NCI-H146 (cell line): Measurements from ENCODE around the gene KRTAP4-9.
A peak's percentile ranks its signal among the peaks of the same experiment; 100 is the strongest.
"Not testable (repeated sequence)": the region's sequence is repeated elsewhere in the genome, so short reads cannot be mapped to it uniquely, and the experiment has no call there.

Source experiments
- DNase-seq: peaks from one replicate; lab custom pipeline; 2025; lab: John Stamatoyannopoulos, UW

Gene KRTAP4-9

GRCh38 chr17:41098042-41098441 lies 7.1 kb upstream of the KRTAP4-9 start, which contains the start of gene KRTAP4-8:
Gene KRTAP4-8, minus strand, starts transcription at chr17:41098142. Its CDS starts 58 bp downstream, at chr17:41098084.
- no peak for DNase-seq

GRCh38 chr17:41098481-41098880 lies 6.7 kb upstream of the KRTAP4-9 start:
- DNase-seq = no peak

DNA sequence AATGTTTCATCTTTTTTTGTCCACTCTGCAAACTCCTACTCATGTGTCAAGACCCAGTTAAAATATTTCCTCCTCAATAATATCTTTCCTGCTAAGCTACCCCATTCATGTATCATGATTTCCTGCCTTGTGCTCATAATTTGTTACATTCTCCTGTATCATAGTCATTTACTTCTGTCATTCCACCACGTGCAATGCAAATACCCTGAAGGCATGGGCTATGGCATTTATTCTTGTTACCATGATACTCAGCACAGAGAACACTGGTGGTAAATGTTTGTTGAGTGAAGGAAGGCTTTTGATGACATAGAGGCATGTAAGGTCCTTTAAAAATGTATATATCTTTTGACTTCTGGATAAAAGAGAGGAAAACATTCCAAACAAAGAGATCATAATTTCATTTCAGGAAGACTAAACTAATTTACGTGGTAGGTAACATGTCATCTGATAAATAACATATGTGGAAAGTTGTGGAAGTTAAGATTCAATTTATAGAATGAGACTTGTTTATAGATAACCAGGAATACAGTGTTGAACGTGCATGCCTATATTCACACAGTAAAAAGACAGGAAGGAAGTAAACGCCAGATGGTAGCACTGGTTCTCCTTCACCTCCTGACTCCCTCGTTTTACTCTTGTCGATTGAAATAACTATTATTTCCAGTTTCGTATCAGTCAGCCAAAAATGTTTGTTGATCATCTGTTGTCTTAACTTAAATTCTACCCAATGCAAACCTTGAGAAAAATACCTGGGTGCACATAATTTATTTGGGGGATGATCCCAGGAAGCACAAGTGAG lies 5.3 kb upstream of the KRTAP4-9 start:
- not testable (repeated sequence) for DNase-seq

DNA sequence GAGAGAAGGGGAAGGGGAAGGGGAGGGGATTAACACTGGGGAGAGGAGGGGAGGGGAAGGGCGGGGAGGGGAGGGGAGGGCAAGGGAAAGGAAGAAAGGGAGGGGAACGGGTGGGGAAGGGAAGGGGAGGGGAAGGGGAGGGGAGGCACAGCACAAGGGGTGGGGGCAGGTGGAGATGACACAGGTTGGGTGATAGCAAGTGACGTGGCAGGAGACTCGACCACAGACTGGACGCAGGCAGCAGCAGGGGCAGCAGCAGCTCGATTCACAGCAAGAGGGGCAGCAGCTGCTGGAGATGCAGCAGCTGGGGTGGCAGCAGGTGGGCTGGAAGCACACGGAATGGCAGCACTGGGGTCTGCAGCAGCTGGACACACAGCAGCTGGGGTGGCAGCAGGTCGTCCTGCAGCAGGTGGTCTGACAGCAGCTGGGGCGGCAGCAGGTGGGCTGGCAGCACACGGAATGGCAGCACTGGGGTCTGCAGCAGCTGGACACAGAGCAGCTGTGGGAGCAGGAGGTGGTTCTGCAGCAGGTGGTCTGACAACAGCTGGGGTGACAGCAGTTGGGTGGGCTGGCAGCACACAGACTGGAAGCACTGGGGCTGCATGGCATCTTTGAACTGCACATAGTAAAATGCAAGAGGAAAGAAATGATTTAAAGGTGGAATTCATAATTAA lies 3.5 kb upstream of the KRTAP4-9 start, which contains the start of gene KRTAP4-16:
TSS of gene KRTAP4-16 (minus strand) at position 624 of the 674 bp plus-strand sequence. CDS start at position 624, 0 bp downstream.
- no peak for DNase-seq

DNA sequence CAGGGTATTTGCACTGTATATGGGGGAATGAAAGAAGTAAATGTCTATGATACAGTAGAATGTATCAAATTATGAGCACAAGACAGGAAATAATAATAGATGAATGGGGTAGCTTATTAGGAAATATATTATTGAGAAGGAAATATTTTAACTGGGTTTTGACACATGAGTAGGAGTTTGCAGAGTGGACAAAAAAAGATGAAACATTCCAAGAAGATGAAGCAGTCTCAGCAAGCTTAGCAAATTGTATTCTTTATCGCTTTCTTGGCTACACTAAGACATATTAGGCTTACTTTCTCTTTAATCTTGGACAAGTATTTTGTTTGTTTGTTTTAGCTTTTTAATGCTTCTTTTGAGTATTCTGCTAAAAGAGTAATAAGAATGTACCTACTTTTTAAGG lies 1.3 kb upstream of the KRTAP4-9 start:
- DNase-seq = no peak

DNA sequence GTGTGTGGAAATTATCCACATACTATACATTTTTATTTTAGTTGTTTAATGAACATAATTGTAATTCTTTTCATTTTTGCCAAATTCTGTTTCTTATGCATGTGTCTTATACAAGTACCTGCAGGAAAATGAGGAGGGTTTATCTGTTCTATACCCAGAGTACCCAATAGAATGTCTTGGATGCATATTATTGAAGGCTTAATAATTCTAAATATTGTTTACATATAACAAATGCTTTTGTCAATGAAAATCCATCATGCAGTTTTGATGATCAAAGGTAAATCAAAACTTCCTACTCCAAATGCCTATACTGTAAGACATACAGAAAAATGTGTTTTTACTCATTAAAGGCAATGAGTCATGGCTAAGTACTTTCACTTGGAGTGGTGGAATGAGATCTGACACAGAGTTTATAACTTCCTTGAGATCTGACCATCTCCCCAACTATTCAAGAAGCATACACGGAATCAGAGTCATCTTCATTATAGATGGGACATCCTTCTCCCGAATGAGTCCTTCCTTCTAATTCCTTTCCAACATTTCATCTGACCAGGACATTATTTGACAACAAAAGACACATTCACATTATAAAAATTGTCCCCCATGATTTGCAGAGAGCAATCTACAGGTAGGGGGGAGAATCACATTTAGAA lies 677 bp upstream of the KRTAP4-9 start:
- not testable (repeated sequence) for DNase-seq

GRCh38 chr17:41107941-41108450 lies 2.8 kb downstream of the KRTAP4-9 start:
- DNase-seq = no peak

GRCh38 chr17:41108728-41109386 lies 3.7 kb downstream of the KRTAP4-9 start:
- DNase-seq = not testable (repeated sequence)

DNA sequence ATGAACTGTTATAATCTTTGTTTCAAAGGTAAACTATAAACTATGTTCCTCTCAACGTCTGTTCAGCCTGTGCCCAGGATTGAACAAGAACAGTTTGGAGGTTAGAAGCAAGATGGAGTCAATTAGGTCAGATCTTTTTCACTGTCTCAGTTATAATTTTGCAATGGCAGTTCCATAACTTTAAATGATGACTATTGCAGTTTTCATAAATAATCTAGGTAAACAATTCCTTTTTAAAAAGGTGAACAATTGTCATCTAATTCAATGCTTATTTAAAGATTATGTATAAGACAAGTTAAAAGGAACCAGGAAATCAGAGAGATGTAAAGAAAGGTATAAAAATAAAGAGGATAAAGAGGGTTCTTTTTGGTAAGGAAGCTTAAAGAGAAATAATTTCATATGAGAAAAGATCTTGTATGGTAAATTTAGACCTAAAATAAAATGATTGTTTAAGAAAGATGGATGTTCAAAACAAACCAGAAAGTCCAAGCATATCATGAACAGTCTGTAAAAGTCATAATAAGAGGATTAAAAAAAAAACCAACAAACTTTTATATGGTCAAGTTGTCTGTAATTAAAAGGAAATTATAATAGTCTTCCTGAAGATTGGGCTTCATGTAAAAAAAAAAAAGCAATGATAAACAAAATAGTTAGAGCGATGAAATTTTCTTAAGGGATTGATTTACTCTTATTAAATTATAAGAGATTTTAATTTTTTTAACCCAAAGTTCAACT lies 6.1 kb downstream of the KRTAP4-9 start:
- DNase-seq = no peak

DNA sequence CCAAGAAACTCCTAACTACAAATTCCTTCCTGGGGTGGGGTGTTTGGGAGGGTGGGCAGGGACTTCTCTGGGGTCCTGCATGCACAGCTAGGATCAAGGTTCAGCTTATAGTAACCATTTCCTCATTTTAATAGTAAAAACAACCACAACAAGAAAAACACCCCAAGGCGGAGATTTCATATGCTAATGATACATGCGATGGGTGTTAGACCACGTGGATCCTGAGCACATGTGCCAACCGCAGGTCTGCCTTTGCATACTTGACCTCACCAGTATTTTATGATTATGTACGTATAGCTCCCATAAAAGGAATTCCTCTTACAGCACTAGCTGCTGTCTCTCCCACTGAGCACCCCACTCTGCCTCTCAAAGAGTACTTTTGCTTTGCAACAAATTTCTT lies 11.1 kb downstream of the KRTAP4-9 start:
- DNase-seq = no peak

GRCh38 chr17:41117846-41118386 lies 12.7 kb downstream of the KRTAP4-9 start, which contains the start of gene KRTAP4-11:
Gene KRTAP4-11, minus strand, starts transcription at chr17:41118373. Its CDS starts 58 bp downstream, at chr17:41118315.
- peak; percentile 2 for DNase-seq

DNA sequence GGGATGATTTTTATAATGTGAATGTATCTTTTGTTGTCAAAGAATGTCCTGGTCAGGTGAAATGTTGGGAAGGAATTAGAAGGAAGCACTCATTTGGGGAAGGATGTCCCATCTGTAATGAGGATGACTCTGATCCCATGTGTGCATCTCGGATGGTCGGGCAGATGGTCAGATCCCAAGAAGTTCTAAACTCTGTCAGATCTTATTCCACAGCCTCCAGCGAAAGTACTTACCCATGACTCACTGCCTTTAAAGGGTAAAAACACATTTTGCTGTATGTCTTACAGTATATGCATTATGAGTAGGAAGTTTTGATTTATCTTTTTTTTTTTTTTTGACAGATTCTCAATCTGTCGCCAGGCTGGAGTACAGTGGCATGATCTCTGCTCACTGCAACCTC lies 13.5 kb downstream of the KRTAP4-9 start:
- no peak for DNase-seq

- not testable (repeated sequence) for DNase-seq
These were observed 14.8 kb downstream of the KRTAP4-9 start for GRCh38 chr17:41119696-41120690.

DNA sequence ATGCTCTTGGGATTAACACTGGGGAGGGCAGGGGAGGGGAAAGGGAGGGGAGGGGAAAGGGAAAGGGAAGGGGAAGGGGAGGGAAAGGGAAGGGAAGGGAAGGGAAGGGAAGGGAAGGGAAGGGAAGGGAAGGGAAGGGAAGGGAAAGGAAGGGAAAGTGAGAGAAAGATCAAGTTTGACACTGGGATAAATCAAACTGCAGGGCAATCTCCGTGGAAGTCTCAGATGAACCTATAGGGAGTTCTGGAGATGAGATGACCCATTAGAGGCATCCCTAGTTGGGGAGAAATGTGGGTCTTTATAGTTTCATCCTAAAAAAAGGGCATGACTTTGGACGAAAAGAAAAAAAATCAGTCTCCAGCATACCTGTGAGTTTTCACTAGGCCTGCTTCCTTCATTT lies 16.6 kb downstream of the KRTAP4-9 start:
- no peak for DNase-seq

DNA sequence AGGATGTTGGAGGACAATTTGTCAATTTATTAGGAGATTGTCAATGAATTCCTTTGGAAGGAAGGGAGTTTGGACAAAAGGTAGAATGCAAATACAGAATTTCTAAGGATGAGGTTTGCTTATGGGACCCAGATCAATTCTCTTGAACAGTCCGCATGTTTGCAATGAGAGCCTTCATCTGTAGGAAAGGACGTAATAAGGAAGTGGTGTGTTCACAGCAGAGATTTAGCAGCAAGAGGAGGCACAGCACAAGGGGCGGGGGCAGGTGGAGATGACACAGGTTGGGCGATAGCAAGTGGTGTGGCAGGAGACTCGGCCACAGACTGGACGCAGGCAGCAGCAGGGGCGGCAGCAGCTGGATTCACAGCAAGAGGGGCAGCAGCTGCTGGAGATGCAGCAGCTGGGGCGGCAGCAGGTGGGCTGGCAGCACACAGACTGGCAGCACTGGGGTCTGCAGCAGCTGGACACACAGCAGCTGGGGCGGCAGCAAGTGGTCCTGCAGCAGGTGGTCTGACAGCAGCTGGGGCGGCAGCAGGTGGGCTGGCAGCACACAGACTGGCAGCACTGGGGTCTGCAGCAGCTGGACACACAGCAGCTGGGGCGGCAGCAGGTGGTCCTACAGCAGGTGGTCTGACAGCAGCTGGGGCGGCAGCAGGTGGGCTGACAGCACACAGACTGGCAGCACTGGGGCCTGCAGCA lies 18.3 kb downstream of the KRTAP4-9 start:
- DNase-seq = not testable (repeated sequence)

- DNase-seq = not testable (repeated sequence)
These were observed 18.8 kb downstream of the KRTAP4-9 start, which contains the start of gene KRTAP4-12 for GRCh38 chr17:41123991-41124371. Gene KRTAP4-12, minus strand, starts transcription at chr17:41124182. Its CDS starts 60 bp downstream, at chr17:41124122.

DNA sequence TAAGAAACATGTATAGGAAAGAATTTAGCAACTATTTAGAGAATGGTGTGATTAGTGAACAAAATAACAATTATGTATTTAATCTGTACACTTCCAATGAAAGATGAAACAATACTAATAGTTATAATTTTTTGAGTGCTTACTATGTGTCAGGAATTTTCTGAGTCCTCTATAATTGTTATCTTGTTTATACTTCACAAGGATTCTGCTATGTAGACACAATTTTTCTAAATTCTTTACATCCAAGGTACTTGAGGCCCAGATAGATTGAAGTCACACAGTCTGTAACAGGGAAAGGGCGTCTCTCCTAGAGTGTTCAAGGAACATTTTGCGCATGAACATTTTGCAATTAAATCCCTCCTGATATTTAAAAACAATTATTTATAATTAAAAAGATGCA lies 19.9 kb downstream of the KRTAP4-9 start:
- no peak for DNase-seq

DNA sequence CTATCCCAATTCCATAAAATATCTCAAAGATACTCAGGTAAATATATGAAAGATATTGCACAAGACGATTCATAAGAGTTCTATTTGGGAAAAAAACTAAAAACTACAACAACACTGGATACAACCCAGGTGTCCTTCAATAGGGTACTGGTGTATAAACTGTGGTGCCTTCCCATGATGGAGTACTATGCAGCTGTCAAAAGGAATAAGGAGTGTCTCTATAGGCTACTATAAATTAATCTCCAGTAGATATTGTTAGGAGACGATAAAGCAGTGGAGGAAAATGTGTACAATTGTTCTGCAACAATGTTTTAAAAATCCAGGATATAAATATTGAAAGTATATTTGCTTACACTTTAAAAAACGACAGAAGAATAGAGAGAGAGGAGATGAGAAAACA lies 21.2 kb downstream of the KRTAP4-9 start:
- no peak for DNase-seq

- no peak for DNase-seq
These were observed 22.2 kb downstream of the KRTAP4-9 start for GRCh38 chr17:41127371-41127770.
